ENCODE measurements around the gene INAFM2. TPM values are rescaled to one million over a fixed set of nuclear protein-coding genes. Genes with fewer than 3 reads are reported as not detected.

INAFM2 gene
- total RNA-seq, 1 donor from 2014 or later = 11.5 TPM

- H3K4me1 ChIP-seq (ENCODE audit: control insufficient read depth in 3 of 3, insufficient read depth in 3 of 3, low read length in 3 of 3) = peaks cover 82 to 97% (median 85%) of the 10 kb centered on the region in 3 donors
- H3K4me3 ChIP-seq (ENCODE audit: low read length in 3 of 3) = peak overlapping the region; percentile 89 to 90 (median 90)
- no peaks in the 10 kb centered on the region for H3K27me3 ChIP-seq (ENCODE audit: control insufficient read depth in 3 of 3, insufficient read depth in 3 of 3, low read length in 3 of 3)
- peak overlapping the region; percentile 97 for H3K27ac ChIP-seq (ENCODE audit: low read depth, low read length)
- peak overlapping the region; percentile 94 to 99 (median 99) for H3K9ac ChIP-seq (ENCODE audit: low read depth in 1 of 3, low read length in 3 of 3)
- H3K36me3 ChIP-seq (ENCODE audit: control insufficient read depth in 3 of 3, insufficient read depth in 3 of 3, low read length in 3 of 3) = peaks cover 13 to 26% (median 18%) of the 10 kb centered on the region in 3 donors
- no peaks in the 10 kb centered on the region for H3K9me3 ChIP-seq (ENCODE audit: control insufficient read depth in 3 of 3, low read length in 3 of 3)
Observed at GRCh38 chr15:40340038-40340739, 16.7 kb downstream of the INAFM2 start.

- no peaks in the 10 kb centered on the region for H3K9me3 ChIP-seq (ENCODE audit: control insufficient read depth in 3 of 3, low read length in 3 of 3)
- H3K27me3 ChIP-seq (ENCODE audit: control insufficient read depth in 3 of 3, insufficient read depth in 3 of 3, low read length in 3 of 3) = no peaks in the 10 kb centered on the region
- peaks cover 76 to 90% (median 78%) of the 10 kb centered on the region in 3 donors for H3K4me1 ChIP-seq (ENCODE audit: control insufficient read depth in 3 of 3, insufficient read depth in 3 of 3, low read length in 3 of 3)
- peak within 1 kb of the TSS; percentile 97 for H3K27ac ChIP-seq (ENCODE audit: low read depth, low read length)
- H3K9ac ChIP-seq (ENCODE audit: low read depth in 1 of 3, low read length in 3 of 3) = peak within 1 kb of the TSS; percentile 94 to 99 (median 99)
- peak within 1 kb of the TSS; percentile 89 to 90 (median 90) for H3K4me3 ChIP-seq (ENCODE audit: low read length in 3 of 3)
- H3K36me3 ChIP-seq (ENCODE audit: control insufficient read depth in 3 of 3, insufficient read depth in 3 of 3, low read length in 3 of 3) = peaks cover 11 to 20% (median 14%) of the 10 kb centered on the region in 3 donors
Observed at GRCh38 chr15:40340740-40341400, 17.4 kb downstream of the INAFM2 start, which contains the start of gene CCDC9B. Gene CCDC9B (minus strand): TSS chr15:40340939. CDS start chr15:40340819, 120 bp downstream.

- H3K4me1 ChIP-seq (ENCODE audit: control insufficient read depth in 3 of 3, insufficient read depth in 3 of 3, low read length in 3 of 3) = peaks cover 58 to 76% (median 61%) of the 10 kb centered on the region in 3 donors
- H3K9me3 ChIP-seq (ENCODE audit: control insufficient read depth in 3 of 3, low read length in 3 of 3) = no peaks in the 10 kb centered on the region
- peak overlapping the region; percentile 26 for H3K27ac ChIP-seq (ENCODE audit: low read depth, low read length)
- no peaks in the 10 kb centered on the region for H3K27me3 ChIP-seq (ENCODE audit: control insufficient read depth in 3 of 3, insufficient read depth in 3 of 3, low read length in 3 of 3)
- H3K36me3 ChIP-seq (ENCODE audit: control insufficient read depth in 3 of 3, insufficient read depth in 3 of 3, low read length in 3 of 3) = peaks cover 0 to 7% (median 5%) of the 10 kb centered on the region in 3 donors
- H3K4me3 ChIP-seq (ENCODE audit: low read length in 3 of 3) = no peak overlapping the region
- peak overlapping the region in 2 of 3 donors; percentile 45 to 54 for H3K9ac ChIP-seq (ENCODE audit: low read depth in 1 of 3, low read length in 3 of 3)
Observed at GRCh38 chr15:40342416-40343320, 19.2 kb downstream of the INAFM2 start.

GRCh38 chr15:40343512-40343911 is 20.0 kb downstream of the INAFM2 start:
- Histone ChIP-seq H3K4me3 (ENCODE audit: low read length in 3 of 3) (no peak overlapping the region), H3K36me3 (ENCODE audit: control insufficient read depth in 3 of 3, insufficient read depth in 3 of 3, low read length in 3 of 3) (peaks cover 0 to 4% (median 3%) of the 10 kb centered on the region in 3 donors), H3K4me1 (ENCODE audit: control insufficient read depth in 3 of 3, insufficient read depth in 3 of 3, low read length in 3 of 3) (peaks cover 50 to 68% (median 53%) of the 10 kb centered on the region in 3 donors), H3K27ac (ENCODE audit: low read depth, low read length) (peak overlapping the region; percentile 26), H3K27me3 (ENCODE audit: control insufficient read depth in 3 of 3, insufficient read depth in 3 of 3, low read length in 3 of 3) (no peaks in the 10 kb centered on the region), H3K9ac (ENCODE audit: low read depth in 1 of 3, low read length in 3 of 3) (peak overlapping the region in 1 of 3 donors; percentile 45), H3K9me3 (ENCODE audit: control insufficient read depth in 3 of 3, low read length in 3 of 3) (no peaks in the 10 kb centered on the region)

GRCh38 chr15:40344217-40344616 is 20.7 kb downstream of the INAFM2 start:
- Histone ChIP-seq H3K4me1 (ENCODE audit: control insufficient read depth in 3 of 3, insufficient read depth in 3 of 3, low read length in 3 of 3) (peaks cover 43 to 61% (median 46%) of the 10 kb centered on the region in 3 donors), H3K36me3 (ENCODE audit: control insufficient read depth in 3 of 3, insufficient read depth in 3 of 3, low read length in 3 of 3) (peaks cover 0 to 3% (median 0%) of the 10 kb centered on the region in 3 donors), H3K9me3 (ENCODE audit: control insufficient read depth in 3 of 3, low read length in 3 of 3) (no peaks in the 10 kb centered on the region), H3K27me3 (ENCODE audit: control insufficient read depth in 3 of 3, insufficient read depth in 3 of 3, low read length in 3 of 3) (no peaks in the 10 kb centered on the region), H3K4me3 (ENCODE audit: low read length in 3 of 3) (no peak overlapping the region), H3K9ac (ENCODE audit: low read depth in 1 of 3, low read length in 3 of 3) (no peak overlapping the region), H3K27ac (ENCODE audit: low read depth, low read length) (no peak overlapping the region)

GRCh38 chr15:40344631-40345120 is 21.2 kb downstream of the INAFM2 start:
- no peaks in the 10 kb centered on the region for H3K9me3 ChIP-seq (ENCODE audit: control insufficient read depth in 3 of 3, low read length in 3 of 3)
- no peaks in the 10 kb centered on the region for H3K27me3 ChIP-seq (ENCODE audit: control insufficient read depth in 3 of 3, insufficient read depth in 3 of 3, low read length in 3 of 3)
- no peak overlapping the region for H3K27ac ChIP-seq (ENCODE audit: low read depth, low read length)
- H3K4me1 ChIP-seq (ENCODE audit: control insufficient read depth in 3 of 3, insufficient read depth in 3 of 3, low read length in 3 of 3) = peaks cover 38 to 56% (median 41%) of the 10 kb centered on the region in 3 donors
- no peak overlapping the region for H3K9ac ChIP-seq (ENCODE audit: low read depth in 1 of 3, low read length in 3 of 3)
- H3K36me3 ChIP-seq (ENCODE audit: control insufficient read depth in 3 of 3, insufficient read depth in 3 of 3, low read length in 3 of 3) = no peaks in the 10 kb centered on the region
- H3K4me3 ChIP-seq (ENCODE audit: low read length in 3 of 3) = no peak overlapping the region

GRCh38 chr15:40345225-40345866 is 21.9 kb downstream of the INAFM2 start:
- Histone ChIP-seq H3K27ac (ENCODE audit: low read depth, low read length) (no peak overlapping the region), H3K9me3 (ENCODE audit: control insufficient read depth in 3 of 3, low read length in 3 of 3) (no peaks in the 10 kb centered on the region), H3K27me3 (ENCODE audit: control insufficient read depth in 3 of 3, insufficient read depth in 3 of 3, low read length in 3 of 3) (no peaks in the 10 kb centered on the region), H3K4me1 (ENCODE audit: control insufficient read depth in 3 of 3, insufficient read depth in 3 of 3, low read length in 3 of 3) (peaks cover 31 to 49% (median 34%) of the 10 kb centered on the region in 3 donors), H3K36me3 (ENCODE audit: control insufficient read depth in 3 of 3, insufficient read depth in 3 of 3, low read length in 3 of 3) (no peaks in the 10 kb centered on the region), H3K4me3 (ENCODE audit: low read length in 3 of 3) (no peak overlapping the region), H3K9ac (ENCODE audit: low read depth in 1 of 3, low read length in 3 of 3) (no peak overlapping the region)

GRCh38 chr15:40345867-40346578 is 22.5 kb downstream of the INAFM2 start:
- peaks cover 25 to 43% (median 28%) of the 10 kb centered on the region in 3 donors for H3K4me1 ChIP-seq (ENCODE audit: control insufficient read depth in 3 of 3, insufficient read depth in 3 of 3, low read length in 3 of 3)
- no peaks in the 10 kb centered on the region for H3K9me3 ChIP-seq (ENCODE audit: control insufficient read depth in 3 of 3, low read length in 3 of 3)
- no peak overlapping the region for H3K4me3 ChIP-seq (ENCODE audit: low read length in 3 of 3)
- no peak overlapping the region for H3K9ac ChIP-seq (ENCODE audit: low read depth in 1 of 3, low read length in 3 of 3)
- H3K27ac ChIP-seq (ENCODE audit: low read depth, low read length) = no peak overlapping the region
- no peaks in the 10 kb centered on the region for H3K36me3 ChIP-seq (ENCODE audit: control insufficient read depth in 3 of 3, insufficient read depth in 3 of 3, low read length in 3 of 3)
- no peaks in the 10 kb centered on the region for H3K27me3 ChIP-seq (ENCODE audit: control insufficient read depth in 3 of 3, insufficient read depth in 3 of 3, low read length in 3 of 3)
